IMR-90 (cell line): ENCODE results near the gene ASMTL. TPM values are rescaled to one million over a fixed set of nuclear protein-coding genes. Genes with fewer than 3 reads are reported as not detected.

Source experiments
- ATAC-seq: fragments of 200-7000 bp; cut with Tn5 transposase; 2 replicates; pipeline ENCODE4 v1.9.1; 2020; ENCODE audit warnings: low read depth, mild to moderate bottlenecking, moderate library complexity
- BruUV-seq: library from RNA; stranded (reverse); fragments of 400-500 nt; replicated peaks from 2 replicates; lab custom pipeline; 2021; lab: Mats Ljungman, UMichigan
- CTCF ChIA-PET: fragments of 300-600 bp; formaldehyde crosslinking; extraction: SDS; loops from one replicate; lab custom pipeline; 2021; ENCODE audit warnings: antibody characterized with exemption; lab: Yijun Ruan, JAX
- POLR2A ChIA-PET: fragments of 300-600 bp; sonication (Branson Sonifier 250); formaldehyde crosslinking; loops from one replicate; lab custom pipeline; 2022; ENCODE audit warnings: antibody characterized with exemption; ENCODE audit not compliant: unreplicated experiment; lab: Charles Lee
- DNase-seq: peaks from one replicate; pipeline ENCODE4 v3.0.0; 2013
- H2AFZ ChIP-seq: replicated peaks from 2 replicates; pipeline ENCODE3; 2013; ENCODE audit warnings: low read length, mild to moderate bottlenecking; ENCODE audit not compliant: poor library complexity
- H2AK5ac ChIP-seq: 2 replicates; pipeline ENCODE4 v1.6.1; 2013; ENCODE audit warnings: low read depth, low read length, inconsistent platforms
- H2AK9ac ChIP-seq: replicated peaks from 2 replicates; pipeline ENCODE3; 2013; ENCODE audit warnings: mild to moderate bottlenecking, low read depth, low read length, moderate library complexity; ENCODE audit not compliant: poor library complexity
- H2BK120ac ChIP-seq: 2 replicates; pipeline ENCODE4 v1.6.1; 2013; ENCODE audit warnings: low read depth, low read length, inconsistent platforms
- H2BK15ac ChIP-seq: 3 replicates; pipeline ENCODE4 v1.6.1; 2013; ENCODE audit warnings: low read depth, low read length, inconsistent platforms
- H2BK20ac ChIP-seq: 2 replicates; pipeline ENCODE4 v1.6.1; 2013; ENCODE audit warnings: low read depth, mild to moderate bottlenecking, inconsistent platforms, low read length, moderate library complexity
- H2BK5ac ChIP-seq: 2 replicates; pipeline ENCODE4 v1.6.1; 2013; ENCODE audit warnings: mild to moderate bottlenecking, low read depth, low read length, inconsistent platforms; ENCODE audit not compliant: poor library complexity, severe bottlenecking
- H3K14ac ChIP-seq: replicated peaks from 2 replicates; pipeline ENCODE4 v1.6.1; 2013; ENCODE audit warnings: low read depth, low read length, inconsistent platforms
- H3K18ac ChIP-seq: 2 replicates; pipeline ENCODE4 v1.6.1; 2013; ENCODE audit warnings: low read depth, low read length, control low read depth
- H3K23ac ChIP-seq: 2 replicates; pipeline ENCODE4 v1.6.1; 2013; ENCODE audit warnings: low read depth, low read length, inconsistent platforms
- H3K27ac ChIP-seq: 2 replicates; pipeline ENCODE4 v1.5.1; 2013; ENCODE audit warnings: mild to moderate bottlenecking, control low read depth, low read length; ENCODE audit not compliant: insufficient read depth
- H3K27me3 ChIP-seq: 2 replicates; pipeline ENCODE4 v1.6.1; 2013; ENCODE audit warnings: low read length; ENCODE audit not compliant: control insufficient read depth, insufficient read depth
- H3K36me3 ChIP-seq: 2 replicates; pipeline ENCODE4 v1.6.1; 2013; ENCODE audit warnings: low read length, mixed read lengths; ENCODE audit not compliant: control insufficient read depth, insufficient read depth
- H3K4ac ChIP-seq: 2 replicates; pipeline ENCODE4 v1.6.1; 2013; ENCODE audit warnings: low read depth, low read length, inconsistent platforms
- H3K4me1 ChIP-seq: 2 replicates; pipeline ENCODE4 v1.6.1; 2013; ENCODE audit warnings: low read length, mixed read lengths; ENCODE audit not compliant: control insufficient read depth, insufficient read depth
- H3K4me2 ChIP-seq: 2 replicates; pipeline ENCODE4 v1.6.1; 2013; ENCODE audit warnings: low read depth, mild to moderate bottlenecking, control low read depth, low read length, moderate library complexity
- H3K4me3 ChIP-seq: 2 replicates; pipeline ENCODE4 v1.5.1; 2013; ENCODE audit warnings: low read depth, mild to moderate bottlenecking, control low read depth, low read length, moderate library complexity; ENCODE audit not compliant: insufficient read depth
- H3K56ac ChIP-seq: 2 replicates; pipeline ENCODE4 v1.6.1; 2013; ENCODE audit warnings: low read length, inconsistent platforms; ENCODE audit not compliant: insufficient read depth; ENCODE audit errors: extremely low read depth
- H3K79me1 ChIP-seq, 2 experiments: 2 replicates each; pipeline ENCODE4 v1.6.1; 2013; ENCODE audit warnings: low read length in 2 of 2, inconsistent platforms in 1 of 2, low read depth in 1 of 2
- H3K9ac ChIP-seq: 2 replicates; pipeline ENCODE4 v1.6.1; 2013; ENCODE audit warnings: low read depth, low read length, control low read depth
- H3K9me1 ChIP-seq: 2 replicates; pipeline ENCODE4 v1.6.1; 2013; ENCODE audit warnings: low read length, inconsistent platforms; ENCODE audit not compliant: insufficient read depth
- H3K9me3 ChIP-seq: 2 replicates; pipeline ENCODE4 v1.6.1; 2013; ENCODE audit warnings: low read length; ENCODE audit not compliant: control insufficient read depth, insufficient read depth
- H4K20me1 ChIP-seq: 2 replicates; pipeline ENCODE4 v1.6.1; 2013; ENCODE audit warnings: low read length, inconsistent platforms; ENCODE audit not compliant: insufficient read depth
- H4K5ac ChIP-seq: 2 replicates; pipeline ENCODE4 v1.6.1; 2013; ENCODE audit warnings: mild to moderate bottlenecking, low read depth, low read length, control low read depth
- H4K8ac ChIP-seq, 2 experiments: 2 replicates each; pipeline ENCODE4 v1.6.1; 2013; ENCODE audit warnings: low read depth in 2 of 2, low read length in 2 of 2, control low read depth in 1 of 2, inconsistent platforms in 1 of 2
- H4K91ac ChIP-seq: 2 replicates; pipeline ENCODE4 v1.6.1; 2013; ENCODE audit warnings: low read depth, low read length, inconsistent platforms; ENCODE audit not compliant: insufficient read depth
- BHLHE40 ChIP-seq: fragments of 150-350 bp; IDR thresholded peaks from 2 replicates; pipeline ENCODE4 v1.6.1; 2016; ENCODE audit warnings: mild to moderate bottlenecking, low read depth, low read length
- CEBPB ChIP-seq: IDR thresholded peaks from 2 replicates; pipeline ENCODE4 v1.6.1; 2012; ENCODE audit warnings: low read depth, low read length, improper control_type of control experiment
- CHD1 ChIP-seq: IDR thresholded peaks from 2 replicates; pipeline ENCODE4 v1.6.1; 2012; ENCODE audit warnings: low read depth, low read length, improper control_type of control experiment
- CTCF ChIP-seq: conservative IDR thresholded peaks from 2 replicates; pipeline ENCODE4 v1.5.1; 2012; ENCODE audit warnings: mild to moderate bottlenecking, low read depth, low read length, improper control_type of control experiment
- ELK1 ChIP-seq: fragments of 150-350 bp; IDR thresholded peaks from 2 replicates; pipeline ENCODE4 v1.6.1; 2016; ENCODE audit warnings: low read depth, mild to moderate bottlenecking, low read length, moderate library complexity, borderline replicate concordance
- FOS ChIP-seq: fragments of 150-350 bp; IDR thresholded peaks from 2 replicates; pipeline ENCODE4 v1.6.1; 2016; ENCODE audit warnings: low read depth, low read length
- MAFK ChIP-seq: IDR thresholded peaks from 2 replicates; pipeline ENCODE4 v1.6.1; 2012; ENCODE audit warnings: low read depth, low read length, improper control_type of control experiment
- MXI1 ChIP-seq: IDR thresholded peaks from 2 replicates; pipeline ENCODE4 v1.6.1; 2012; ENCODE audit warnings: low read depth, mild to moderate bottlenecking, low read length, moderate library complexity, borderline replicate concordance
- POLR2A ChIP-seq: IDR thresholded peaks from 2 replicates; pipeline ENCODE4 v1.6.1; 2012; ENCODE audit warnings: mild to moderate bottlenecking, low read depth, low read length
- RAD21 ChIP-seq: IDR thresholded peaks from 2 replicates; pipeline ENCODE4 v1.6.1; 2012; ENCODE audit warnings: low read length, improper control_type of control experiment
- SMC3 ChIP-seq: fragments of 150-350 bp; IDR thresholded peaks from 2 replicates; pipeline ENCODE4 v1.6.1; 2016; ENCODE audit warnings: low read depth, mild to moderate bottlenecking, antibody characterized with exemption, low read length, moderate library complexity
- USF2 ChIP-seq: fragments of 150-350 bp; IDR thresholded peaks from 2 replicates; pipeline ENCODE4 v1.6.1; 2017; ENCODE audit warnings: mild to moderate bottlenecking, antibody characterized with exemption, low read length, low read depth
- WGBS, 2 experiments: methylation state at CpG; one replicate each; pipeline versions ENCODE4 v1.1.5 to v1.1.7; 2013; ENCODE audit warnings: missing lambda C conversion rate in 2 of 2; ENCODE audit not compliant: insufficient read length in 1 of 2; ENCODE audit errors: extremely low coverage in 2 of 2; 5-methylcytosine and 5-hydroxymethylcytosine counted together
- dilution Hi-C: fragments of 300-500 bp; cut with HindIII; formaldehyde crosslinking; loops from one replicate; pipeline ENCODE4 v1.14.3; 2018; ENCODE audit warnings: low sequenced_read_pairs; ENCODE audit not compliant: unreplicated experiment
- in situ Hi-C: fragments of 300-500 bp; cut with MboI; formaldehyde crosslinking; loops from 3 replicates; pipeline ENCODE4 v1.14.3; 2019; ENCODE audit warnings: low sequenced_read_pairs, inconsistent platforms, mixed read lengths
- intact Hi-C: fragments of 100-400 bp; cut with micrococcal nuclease; formaldehyde crosslinking; loops from 2 replicates; pipeline ENCODE4 v1.10.0; 2022
- polyA plus RNA-seq, 3 experiments: library from polyadenylated mRNA; depleted of rRNA; stranded (reverse); fragments of >200 nt; gene quantifications; 2 replicates each; pipeline ENCODE4 v1.2.3, GENCODE V29; 2012; ENCODE audit warnings: low replicate concordance in 1 of 3
- total RNA-seq: library from RNA; depleted of rRNA; stranded (reverse); fragments of >200 nt; gene quantifications from 2 replicates; pipeline ENCODE4 v1.2.3, GENCODE V29; 2012

ASMTL gene
- total and polyA plus RNA-seq, 2 of the 4 experiments (the other 2 are of a cell fraction) = 13.4 to 33.4 TPM

- H3K27ac ChIP-seq = peak overlapping the region; percentile 58
- dilution Hi-C loops = no loop called here
Observed at GRCh38 chrX:1451661-1452515, 821 bp downstream of the ASMTL start.

More at GRCh38 chrX:1451661-1452515, 821 bp downstream of the ASMTL start:
- H3K4me3 ChIP-seq = peak overlapping the region; percentile 76
- no peak overlapping the region for H3K14ac ChIP-seq
- no peak overlapping the region for H3K18ac ChIP-seq
- H4K5ac ChIP-seq = no peak overlapping the region
- H3K79me1 ChIP-seq = peaks cover 20 to 42% of the 10 kb centered on the region in 2 experiments
- no peak overlapping the region for H2BK15ac ChIP-seq
- DNase-seq = no peak
- ChIA-PET POLR2A (no interaction called here), CTCF (no interaction called here)
- no peak overlapping the region for H3K56ac ChIP-seq
- intact Hi-C loops = loop anchor here (5.0 to 10.0 kb wide), 3 partner anchors 195 to 1363 kb away; no protein-coding TSS in a partner anchor
- H4K20me1 ChIP-seq = no peaks in the 10 kb centered on the region
- no peak overlapping the region for H2AFZ ChIP-seq
- BruUV-seq = no TSS peak
- H3K9me1 ChIP-seq = no peaks in the 10 kb centered on the region
- H2BK20ac ChIP-seq = no peak overlapping the region
- no peak overlapping the region for H4K8ac ChIP-seq
- no peak for TF ChIP-seq POLR2A
- TF ChIP-seq RAD21 = no peak
- no peak for TF ChIP-seq FOS
- no peak for TF ChIP-seq MXI1
- no peak for TF ChIP-seq CHD1
- no peak for TF ChIP-seq BHLHE40
- TF ChIP-seq MAFK = no peak
- TF ChIP-seq ELK1 = no peak
- no peak for TF ChIP-seq USF2
- TF ChIP-seq SMC3 = no peak
- TF ChIP-seq CEBPB = no peak
- no peak for TF ChIP-seq CTCF
- peak overlapping the region; percentile 9 for H3K4me2 ChIP-seq
- peak overlapping the region; percentile 83 for H2AK9ac ChIP-seq
- H2AK5ac ChIP-seq = no peak overlapping the region
- peaks cover 3% of the 10 kb centered on the region for H3K36me3 ChIP-seq
- peak overlapping the region; percentile 31; the same call in 1 of the 2 replicates for H3K23ac ChIP-seq
- no peaks in the 10 kb centered on the region; the same call in 1 of the 2 replicates for H3K4me1 ChIP-seq
- peak overlapping the region; percentile 67 for H3K9ac ChIP-seq
- no peaks in the 10 kb centered on the region for H3K27me3 ChIP-seq
- no peak overlapping the region for H2BK5ac ChIP-seq
- no peak overlapping the region; the same call in 1 of the 2 replicates for H3K4ac ChIP-seq
- 32% methylated on average over 5 of the region's 23 CpGs; no CpG with 5 or more reads in 1 of the 2 experiments for WGBS, 2 experiments
- no peaks in the 10 kb centered on the region for H3K9me3 ChIP-seq
- H2BK120ac ChIP-seq = no peak overlapping the region
- in situ Hi-C loops = loop anchor here (10.0 to 25.0 kb wide), 3 partner anchors 135 to 1360 kb away; partner anchors contain the start of gene AKAP17A
- no peak for ATAC-seq
- no peak overlapping the region for H4K91ac ChIP-seq
